Osteoblast (primary cell): Measurements from ENCODE around the gene LITAFD. TPM values are rescaled to one million over a fixed set of nuclear protein-coding genes. Genes with fewer than 3 reads are reported as not detected.

Experiments
- DNase-seq: peaks from one replicate; pipeline ENCODE4 v3.0.0; 2011; ENCODE audit warnings: low spot score, mixed read lengths; ENCODE audit not compliant: insufficient read length; ENCODE audit errors: missing footprints
- H2AFZ ChIP-seq: 2 replicates; pipeline ENCODE4 v1.6.0; 2011; ENCODE audit warnings: mild to moderate bottlenecking, low read length
- H3K27ac ChIP-seq: 2 replicates; pipeline ENCODE4 v1.5.1; 2011; ENCODE audit warnings: mild to moderate bottlenecking, low read depth, low read length, moderate library complexity
- H3K27me3 ChIP-seq: 2 replicates; pipeline ENCODE4 v1.6.0; 2012; ENCODE audit warnings: mild to moderate bottlenecking, control low read depth, inconsistent platforms, low read length, moderate library complexity; ENCODE audit not compliant: insufficient read depth
- H3K36me3 ChIP-seq: 2 replicates; pipeline ENCODE4 v1.5.1; 2011; ENCODE audit warnings: mild to moderate bottlenecking, low read length, control low read depth, moderate library complexity; ENCODE audit not compliant: insufficient read depth
- H3K4me1 ChIP-seq: 2 replicates; pipeline ENCODE4 v1.5.1; 2011; ENCODE audit warnings: mild to moderate bottlenecking, low read length, control low read depth, moderate library complexity; ENCODE audit not compliant: insufficient read depth
- H3K4me2 ChIP-seq: 2 replicates; pipeline ENCODE4 v1.6.0; 2011; ENCODE audit warnings: mild to moderate bottlenecking, low read length; ENCODE audit not compliant: insufficient read depth
- H3K4me3 ChIP-seq: fragments of 200-600 bp; sonication (generic); 3 replicates; pipeline ENCODE4 v1.5.1; 2012; ENCODE audit warnings: mild to moderate bottlenecking, low read length, inconsistent platforms; ENCODE audit not compliant: insufficient read depth
- H3K79me2 ChIP-seq: 2 replicates; pipeline ENCODE4 v1.6.0; 2012; ENCODE audit warnings: mild to moderate bottlenecking, low read length, control low read depth, inconsistent platforms; ENCODE audit not compliant: insufficient read depth
- H3K9me3 ChIP-seq: 2 replicates; pipeline ENCODE4 v1.5.1; 2011; ENCODE audit warnings: low read depth, low read length, control low read depth
- H4K20me1 ChIP-seq: 2 replicates; pipeline ENCODE4 v1.6.0; 2012; ENCODE audit warnings: mild to moderate bottlenecking, low read length, control low read depth; ENCODE audit not compliant: insufficient read depth
- total RNA-seq: library from RNA; depleted of rRNA; stranded (reverse); fragments of >200 nt; gene quantifications from 2 replicates; pipeline ENCODE4 v1.2.3, GENCODE V29; 2012
- TF ChIP-seq, protein P1 (sequence below): IDR thresholded peaks from 2 replicates; pipeline ENCODE4 v1.5.1; 2011; ENCODE audit warnings: mild to moderate bottlenecking, low read depth, low read length, moderate library complexity; ENCODE audit errors: extremely low read depth

Gene LITAFD
- total RNA-seq, 1 donor = not detected

DNA sequence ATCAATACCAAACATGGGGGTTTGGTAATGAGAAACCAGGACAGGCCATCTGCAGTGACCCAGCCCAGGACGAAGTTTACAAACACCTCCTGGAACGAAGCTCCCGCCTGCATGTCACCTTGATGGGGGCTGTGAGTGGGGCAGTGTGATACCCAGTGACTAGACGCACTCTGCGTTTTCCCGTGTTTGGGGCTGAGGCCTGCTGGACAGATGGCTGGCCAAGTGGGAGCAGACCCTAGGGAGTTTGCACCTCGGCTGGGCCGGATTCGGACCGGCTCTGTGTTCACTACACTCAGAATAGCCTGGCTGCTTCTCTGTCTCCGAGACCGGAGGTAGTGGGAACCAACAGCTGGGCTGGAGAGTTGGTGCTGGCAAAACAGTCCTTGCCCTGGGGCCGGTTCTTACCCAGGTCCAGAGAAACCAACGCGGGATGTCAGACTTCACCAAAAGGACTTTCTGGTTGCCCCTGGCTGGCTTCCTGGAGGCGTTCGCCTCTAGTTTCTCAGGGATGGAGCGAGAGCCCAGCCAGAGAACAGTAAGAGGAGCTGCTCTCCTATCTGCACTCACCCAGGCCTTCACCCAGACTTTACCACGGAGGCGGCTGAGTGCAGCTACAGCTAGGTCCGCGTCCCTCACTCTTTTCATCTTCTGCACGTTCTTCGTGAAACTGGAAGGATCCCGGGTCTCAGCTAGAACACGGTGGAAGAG, 33.8 kb upstream of the LITAFD start:
- Histone ChIP-seq H3K4me2 (peak overlapping the region; percentile 62), H3K4me1 (peaks cover 26% of the 10 kb centered on the region), H2AFZ (no peak overlapping the region), H3K9me3 (no peaks in the 10 kb centered on the region), H3K27me3 (no peaks in the 10 kb centered on the region), H4K20me1 (peaks cover 37% of the 10 kb centered on the region), H3K79me2 (peaks cover 32% of the 10 kb centered on the region), H3K27ac (peak overlapping the region; percentile 88), H3K36me3 (peaks cover 66% of the 10 kb centered on the region), H3K4me3 (no peak overlapping the region)
- TF ChIP-seq, protein P1, sequence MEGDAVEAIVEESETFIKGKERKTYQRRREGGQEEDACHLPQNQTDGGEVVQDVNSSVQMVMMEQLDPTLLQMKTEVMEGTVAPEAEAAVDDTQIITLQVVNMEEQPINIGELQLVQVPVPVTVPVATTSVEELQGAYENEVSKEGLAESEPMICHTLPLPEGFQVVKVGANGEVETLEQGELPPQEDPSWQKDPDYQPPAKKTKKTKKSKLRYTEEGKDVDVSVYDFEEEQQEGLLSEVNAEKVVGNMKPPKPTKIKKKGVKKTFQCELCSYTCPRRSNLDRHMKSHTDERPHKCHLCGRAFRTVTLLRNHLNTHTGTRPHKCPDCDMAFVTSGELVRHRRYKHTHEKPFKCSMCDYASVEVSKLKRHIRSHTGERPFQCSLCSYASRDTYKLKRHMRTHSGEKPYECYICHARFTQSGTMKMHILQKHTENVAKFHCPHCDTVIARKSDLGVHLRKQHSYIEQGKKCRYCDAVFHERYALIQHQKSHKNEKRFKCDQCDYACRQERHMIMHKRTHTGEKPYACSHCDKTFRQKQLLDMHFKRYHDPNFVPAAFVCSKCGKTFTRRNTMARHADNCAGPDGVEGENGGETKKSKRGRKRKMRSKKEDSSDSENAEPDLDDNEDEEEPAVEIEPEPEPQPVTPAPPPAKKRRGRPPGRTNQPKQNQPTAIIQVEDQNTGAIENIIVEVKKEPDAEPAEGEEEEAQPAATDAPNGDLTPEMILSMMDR = no peak
- DNase-seq = no peak

DNA sequence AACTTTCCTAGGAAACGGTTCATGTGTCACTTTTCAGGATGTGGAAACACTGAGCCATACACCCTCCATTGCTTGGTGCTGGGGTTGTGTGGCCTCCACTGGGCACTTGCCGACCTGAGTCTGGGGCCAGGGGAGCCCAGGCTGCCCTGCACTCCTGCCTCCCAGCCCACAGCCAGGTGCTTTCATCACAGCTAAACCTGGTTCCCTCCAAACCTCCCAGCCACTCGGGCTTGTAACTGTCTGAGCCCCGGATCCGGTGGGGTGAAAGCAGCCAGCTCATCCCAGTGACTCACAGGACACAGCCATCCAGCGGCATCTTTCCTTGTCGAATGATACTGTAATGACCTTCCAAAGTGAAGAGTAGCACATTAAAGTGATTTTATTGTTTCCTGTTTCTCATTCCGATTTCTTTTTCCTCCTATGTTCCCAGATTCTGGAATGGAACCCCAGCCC, 33.2 kb upstream of the LITAFD start:
- Histone ChIP-seq H3K9me3 (no peaks in the 10 kb centered on the region), H3K4me1 (peaks cover 26% of the 10 kb centered on the region), H4K20me1 (peaks cover 37% of the 10 kb centered on the region), H3K27ac (peak overlapping the region; percentile 88), H3K27me3 (no peaks in the 10 kb centered on the region), H3K36me3 (peaks cover 67% of the 10 kb centered on the region), H3K4me2 (peak overlapping the region; percentile 62), H3K4me3 (no peak overlapping the region), H2AFZ (no peak overlapping the region), H3K79me2 (peaks cover 32% of the 10 kb centered on the region)
- peak; percentile 97 for DNase-seq
- TF ChIP-seq, protein P1 = no peak

DNA sequence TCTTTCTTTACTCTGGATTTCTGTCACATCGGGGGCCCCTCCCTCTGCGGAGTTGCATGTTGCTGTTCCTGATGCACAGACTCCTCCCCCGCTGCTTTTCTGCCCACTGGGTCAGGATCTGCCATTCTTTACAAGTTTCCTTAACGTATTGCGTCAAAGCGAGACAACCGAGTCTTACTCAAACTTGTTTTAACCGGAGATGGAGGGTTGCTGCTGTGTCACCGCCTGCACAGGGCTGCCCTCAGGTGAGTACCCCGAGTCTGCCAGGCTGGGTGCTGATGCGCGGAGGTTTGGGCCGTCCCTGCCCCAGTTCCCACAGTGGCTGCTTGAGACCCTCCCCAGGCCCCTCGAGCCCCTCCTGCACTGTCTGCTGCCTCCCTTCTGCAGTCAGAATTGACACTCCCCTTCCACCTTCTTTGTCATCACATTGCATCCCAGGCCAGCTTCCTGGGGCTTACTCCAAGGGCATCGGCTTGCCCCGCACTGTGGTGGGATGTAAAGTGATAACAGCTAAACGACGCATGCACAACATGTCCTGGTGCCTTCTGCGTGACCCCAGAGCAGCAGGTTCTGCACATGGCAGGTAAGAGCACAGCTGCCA, 32.6 kb upstream of the LITAFD start:
- H3K4me2 ChIP-seq = peak overlapping the region; percentile 62
- H3K36me3 ChIP-seq = peaks cover 70% of the 10 kb centered on the region
- no peaks in the 10 kb centered on the region for H3K27me3 ChIP-seq
- no peaks in the 10 kb centered on the region for H3K9me3 ChIP-seq
- no peak for DNase-seq
- H3K27ac ChIP-seq = peak overlapping the region; percentile 88
- H3K4me3 ChIP-seq = no peak overlapping the region
- no peak overlapping the region for H2AFZ ChIP-seq
- H4K20me1 ChIP-seq = peaks cover 37% of the 10 kb centered on the region
- peaks cover 26% of the 10 kb centered on the region for H3K4me1 ChIP-seq
- TF ChIP-seq, protein P1 = no peak
- peaks cover 29% of the 10 kb centered on the region for H3K79me2 ChIP-seq

DNA sequence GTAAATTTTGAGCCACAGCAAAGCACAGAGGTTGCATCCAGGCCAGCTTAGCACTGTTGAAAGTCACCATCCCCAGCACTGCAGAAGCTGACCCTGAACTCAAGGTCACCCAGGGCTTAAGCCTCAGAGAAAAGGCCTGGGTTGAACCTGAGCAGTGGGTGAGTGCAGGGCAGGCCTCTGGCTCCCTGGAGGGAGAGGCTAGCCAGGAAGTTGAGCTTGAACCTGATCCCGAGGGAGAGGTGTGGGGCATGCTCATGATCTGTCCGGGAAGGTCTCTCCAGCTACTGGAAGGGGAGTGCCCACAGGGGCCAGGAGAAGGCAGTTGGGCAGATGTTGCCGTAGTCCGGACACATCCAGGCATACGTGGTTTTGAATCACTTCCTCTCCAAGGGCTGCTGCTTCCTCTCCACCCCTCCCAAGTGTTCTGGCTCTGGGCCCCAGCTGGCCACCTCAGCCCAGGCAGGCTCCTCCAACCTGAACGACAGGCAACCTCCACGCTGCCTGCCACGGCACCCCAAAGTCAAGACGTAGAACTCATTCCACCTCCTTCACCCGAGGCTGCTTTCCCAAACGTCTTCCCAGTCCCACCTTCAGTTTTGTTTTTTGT, 31.8 kb upstream of the LITAFD start:
- Histone ChIP-seq H4K20me1 (peaks cover 34% of the 10 kb centered on the region), H3K27me3 (no peaks in the 10 kb centered on the region), H3K9me3 (no peaks in the 10 kb centered on the region), H3K4me3 (no peak overlapping the region), H3K36me3 (peaks cover 76% of the 10 kb centered on the region), H3K79me2 (peaks cover 22% of the 10 kb centered on the region), H3K4me2 (peak overlapping the region; percentile 5), H3K4me1 (peaks cover 26% of the 10 kb centered on the region), H2AFZ (no peak overlapping the region), H3K27ac (peak overlapping the region; percentile 88)
- TF ChIP-seq, protein P1 = no peak
- peak; percentile 92 for DNase-seq
